Gastrocnemius medialis (tissue), 4 donors: ENCODE data around the gene SHC4.

Source experiments
- CTCF ChIP-seq, 5 experiments: fragments of 450-650 bp in 3 of 5; fragments of 200-600 bp in 2 of 5; sonication (generic) in 2 of 5; IDR thresholded peaks in 4 of 5; conservative IDR thresholded peaks in 1 of 5; 1 replicate in 4 of 5; 2 replicates in 1 of 5; pipeline ENCODE4 v1.5.1; 2016 to 2019; ENCODE audit warnings: antibody characterized with exemption in 5 of 5, mild to moderate bottlenecking in 3 of 5, moderate library complexity in 3 of 5
- POLR2A ChIP-seq, 2 donors: fragments of 450-650 bp; IDR thresholded peaks; one replicate each; pipeline ENCODE4 v1.6.1; 2017; ENCODE audit warnings: antibody characterized with exemption in 2 of 2, mild to moderate bottlenecking in 2 of 2, moderate library complexity in 2 of 2

- TF ChIP-seq CTCF (IDR thresholded peaks at IDR 0.05 in 4 of 5, conservative IDR thresholded peaks at IDR 0.05 in 1 of 5) (no peak), POLR2A (IDR thresholded peaks at IDR 0.05) (no peak)
Measured at GRCh38 chr15:48966595-48967301, 3.0 kb upstream of the SHC4 start.
